ENCODE data around the gene ZNF638. TPM values are rescaled to one million over a fixed set of nuclear protein-coding genes. Genes with fewer than 3 reads are reported as not detected.

ZNF638 gene
- total RNA-seq, 6 experiments from 2014 or later: 41.8 to 65.8 (median 61.5) TPM

GRCh38 chr2:71370015-71370414 is 38.4 kb downstream of the ZNF638 start:
- ATAC-seq (no peak), DNase-seq (no peak)
- Histone ChIP-seq H3K36me3 (peaks cover 0 to 65% (median 10%) of the 10 kb centered on the region in 4 donors), H3K27me3 (no peaks in the 10 kb centered on the region), H3K4me1 (no peaks in the 10 kb centered on the region), H3K4me3 (no peak overlapping the region), H3K9me3 (no peaks in the 10 kb centered on the region), H3K27ac (no peak overlapping the region)
- no peak for TF ChIP-seq POLR2A (IDR thresholded peaks at IDR 0.05)
- TF ChIP-seq, protein P1, sequence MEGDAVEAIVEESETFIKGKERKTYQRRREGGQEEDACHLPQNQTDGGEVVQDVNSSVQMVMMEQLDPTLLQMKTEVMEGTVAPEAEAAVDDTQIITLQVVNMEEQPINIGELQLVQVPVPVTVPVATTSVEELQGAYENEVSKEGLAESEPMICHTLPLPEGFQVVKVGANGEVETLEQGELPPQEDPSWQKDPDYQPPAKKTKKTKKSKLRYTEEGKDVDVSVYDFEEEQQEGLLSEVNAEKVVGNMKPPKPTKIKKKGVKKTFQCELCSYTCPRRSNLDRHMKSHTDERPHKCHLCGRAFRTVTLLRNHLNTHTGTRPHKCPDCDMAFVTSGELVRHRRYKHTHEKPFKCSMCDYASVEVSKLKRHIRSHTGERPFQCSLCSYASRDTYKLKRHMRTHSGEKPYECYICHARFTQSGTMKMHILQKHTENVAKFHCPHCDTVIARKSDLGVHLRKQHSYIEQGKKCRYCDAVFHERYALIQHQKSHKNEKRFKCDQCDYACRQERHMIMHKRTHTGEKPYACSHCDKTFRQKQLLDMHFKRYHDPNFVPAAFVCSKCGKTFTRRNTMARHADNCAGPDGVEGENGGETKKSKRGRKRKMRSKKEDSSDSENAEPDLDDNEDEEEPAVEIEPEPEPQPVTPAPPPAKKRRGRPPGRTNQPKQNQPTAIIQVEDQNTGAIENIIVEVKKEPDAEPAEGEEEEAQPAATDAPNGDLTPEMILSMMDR (IDR thresholded peaks at IDR 0.05): no peak
- WGBS (ENCODE audit: insufficient coverage, low coverage, low lambda C conversion rate, missing lambda C conversion rate): 86% methylated on average over 2 of the region's 2 CpGs
- intact Hi-C loops (cut with DNase I): no loop called here

DNA sequence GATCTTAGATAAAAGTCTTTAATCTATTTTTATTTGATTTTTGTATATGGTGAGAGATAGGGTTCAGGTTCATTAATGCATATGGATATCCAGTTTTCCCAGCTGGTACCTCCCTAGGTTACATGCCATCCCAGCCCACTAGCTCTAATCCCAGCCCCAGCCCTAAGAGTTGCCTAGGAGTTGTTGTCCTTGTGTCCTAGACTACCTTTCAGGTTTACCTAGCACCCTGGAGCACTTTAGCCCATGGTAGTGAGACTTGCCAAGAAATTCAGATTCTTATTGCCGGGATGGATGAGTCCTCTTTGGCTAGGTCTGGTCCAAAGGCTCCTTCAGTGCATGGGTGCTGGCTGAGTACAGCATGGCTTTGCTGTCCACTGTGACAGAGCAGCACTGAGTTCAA is 40.5 kb downstream of the ZNF638 start:
- H3K27me3 ChIP-seq: no peaks in the 10 kb centered on the region
- no peaks in the 10 kb centered on the region for H3K4me1 ChIP-seq
- WGBS (ENCODE audit: insufficient coverage, low coverage, low lambda C conversion rate, missing lambda C conversion rate): 100% methylated on average over 1 of the region's 1 CpG
- H3K36me3 ChIP-seq: peaks cover 0 to 52% (median 6%) of the 10 kb centered on the region in 4 donors
- no peak for TF ChIP-seq POLR2A (IDR thresholded peaks at IDR 0.05)
- TF ChIP-seq, protein P1 (IDR thresholded peaks at IDR 0.05): no peak
- H3K4me3 ChIP-seq: no peak overlapping the region
- ATAC-seq: peak in 1 of 4 donors; percentile 7
- no peak overlapping the region for H3K27ac ChIP-seq
- no peaks in the 10 kb centered on the region for H3K9me3 ChIP-seq
- DNase-seq: no peak
- intact Hi-C loops (cut with DNase I): no loop called here

GRCh38 chr2:71379086-71379485 is 47.5 kb downstream of the ZNF638 start:
- Histone ChIP-seq H3K27ac (no peak overlapping the region), H3K27me3 (no peaks in the 10 kb centered on the region), H3K36me3 (peaks cover 7 to 38% (median 14%) of the 10 kb centered on the region in 4 donors), H3K9me3 (no peaks in the 10 kb centered on the region), H3K4me3 (no peak overlapping the region), H3K4me1 (peaks cover 0 to 3% (median 0%) of the 10 kb centered on the region in 4 donors)
- WGBS (ENCODE audit: insufficient coverage, low coverage, low lambda C conversion rate, missing lambda C conversion rate): 42% methylated on average over 4 of the region's 4 CpGs
- TF ChIP-seq, protein P1 (IDR thresholded peaks at IDR 0.05): no peak
- no peak for TF ChIP-seq POLR2A (IDR thresholded peaks at IDR 0.05)
- ATAC-seq: peak in 2 of 4 donors; percentile 37 to 89
- intact Hi-C loops (cut with DNase I): no loop called here
- no peak for DNase-seq

GRCh38 chr2:71380665-71381064 is 49.1 kb downstream of the ZNF638 start:
- no peak for TF ChIP-seq POLR2A (IDR thresholded peaks at IDR 0.05)
- TF ChIP-seq, protein P1 (IDR thresholded peaks at IDR 0.05): no peak
- 85% methylated on average over 3 of the region's 3 CpGs for WGBS (ENCODE audit: insufficient coverage, low coverage, low lambda C conversion rate, missing lambda C conversion rate)
- no peak for ATAC-seq
- H3K27ac ChIP-seq: no peak overlapping the region
- no peak for DNase-seq
- H3K4me1 ChIP-seq: peaks cover 0 to 6% (median 0%) of the 10 kb centered on the region in 4 donors
- H3K4me3 ChIP-seq: no peak overlapping the region
- intact Hi-C loops (cut with DNase I): no loop called here
- no peaks in the 10 kb centered on the region for H3K27me3 ChIP-seq
- H3K9me3 ChIP-seq: no peaks in the 10 kb centered on the region
- H3K36me3 ChIP-seq: peaks cover 7 to 28% (median 13%) of the 10 kb centered on the region in 4 donors

- DNase-seq (no peak), ATAC-seq (peak in 1 of 4 donors; percentile 69)
- WGBS (ENCODE audit: insufficient coverage, low coverage, low lambda C conversion rate, missing lambda C conversion rate): 29% methylated on average over 1 of the region's 1 CpG
- no peak for TF ChIP-seq POLR2A (IDR thresholded peaks at IDR 0.05)
- TF ChIP-seq, protein P1 (IDR thresholded peaks at IDR 0.05): no peak
- H3K9me3 ChIP-seq: no peaks in the 10 kb centered on the region
- no peaks in the 10 kb centered on the region for H3K27me3 ChIP-seq
- H3K36me3 ChIP-seq: peaks cover 4 to 54% (median 22%) of the 10 kb centered on the region in 4 donors
- peaks cover 0 to 6% (median 0%) of the 10 kb centered on the region in 4 donors for H3K4me1 ChIP-seq
- H3K27ac ChIP-seq: no peak overlapping the region
- intact Hi-C loops (cut with DNase I): no loop called here
- H3K4me3 ChIP-seq: no peak overlapping the region
Measured at GRCh38 chr2:71385012-71385411, 53.4 kb downstream of the ZNF638 start.

All from right lobe of liver (tissue), 6 donors.